ENCODE results near the gene GLRA2. TPM values are rescaled to one million over a fixed set of nuclear protein-coding genes. Genes with fewer than 3 reads are reported as not detected.

GLRA2 gene
- total and polyA plus RNA-seq, 2 of the 13 experiments (the other 11 are each of a cell fraction or from before 2014, with no cell fraction given), result not detected

DNA sequence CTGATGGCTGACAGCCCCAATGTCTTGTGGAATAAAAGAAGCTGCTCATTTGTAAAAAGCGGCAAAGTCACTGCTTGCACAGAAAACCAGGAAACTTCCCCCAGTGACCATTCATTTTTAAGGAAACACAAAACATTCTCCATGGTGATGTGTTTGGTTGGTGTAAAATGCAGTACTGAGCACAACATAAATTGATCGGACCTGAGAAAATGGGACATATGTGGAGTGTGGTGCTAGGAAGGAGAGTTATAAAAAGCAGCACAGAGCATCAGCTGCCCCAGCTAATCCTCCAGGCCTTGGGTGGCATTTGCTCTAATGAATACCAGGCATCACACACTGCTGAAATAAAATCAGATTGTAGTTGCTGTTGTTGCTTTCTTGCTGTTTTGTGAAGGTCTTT lies 55.2 kb downstream of the GLRA2 start:
- H3K4me3 ChIP-seq (replicated peaks in 1 of 3; ENCODE audit: insufficient read depth in 1 of 3, low read depth in 2 of 3, low read length in 3 of 3), result no peak overlapping the region
- no peak for DNase-seq (ENCODE audit: low spot score)

DNA sequence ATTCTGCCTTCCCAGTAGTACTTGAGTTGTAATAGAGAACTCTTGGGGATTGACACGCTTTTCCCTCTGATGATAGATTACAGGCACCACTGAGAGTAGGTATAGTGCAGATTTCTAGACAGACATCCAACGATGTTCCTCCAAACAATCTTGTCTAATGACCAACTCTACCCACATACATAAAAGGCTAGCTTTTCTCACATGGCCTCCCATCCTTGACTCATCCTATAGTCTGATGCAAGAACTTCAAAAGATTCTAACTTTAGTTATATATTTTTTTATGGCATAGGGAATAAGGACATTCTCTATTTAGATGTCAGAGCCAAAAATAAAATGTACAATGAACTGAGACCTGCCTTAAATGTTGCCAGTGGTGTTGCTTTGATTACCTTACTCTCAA lies 60.9 kb downstream of the GLRA2 start:
- H3K4me2 ChIP-seq (ENCODE audit: low read depth, low read length), result no peak overlapping the region
- H3K79me2 ChIP-seq (ENCODE audit: insufficient read depth, low read length), result no peaks in the 10 kb centered on the region
- H3K4me3 ChIP-seq (replicated peaks in 1 of 3; ENCODE audit: insufficient read depth in 1 of 3, low read depth in 2 of 3, low read length in 3 of 3), result no peak overlapping the region
- intact Hi-C loops (cut with micrococcal nuclease; ENCODE audit: unreplicated experiment) (no loop called here), in situ Hi-C loops (cut with HindIII; ENCODE audit: extremely low pct_ligation_motif_present, low pct_unique_long_range_greater_than_20kb) (no loop called here)
- H4K20me1 ChIP-seq (ENCODE audit: insufficient read depth, low read length), result no peaks in the 10 kb centered on the region
- FAIRE-seq (no peak), ATAC-seq (no peak), DNase-seq (ENCODE audit: low spot score) (no peak)
- ChIA-PET POLR2A (no interaction called here), CTCF (ENCODE audit: low intra/inter-chr PET ratio, low total read pairs) (no interaction called here)
- H3K27ac ChIP-seq (ENCODE audit: extremely low read length, insufficient read depth, low read length), result no peak overlapping the region
- H2AFZ ChIP-seq (ENCODE audit: low read length), result no peak overlapping the region
- 50% methylated on average over 2 of the region's 2 CpGs for WGBS (ENCODE audit: low lambda C conversion rate)
- no peaks in the 10 kb centered on the region for H3K9me3 ChIP-seq (ENCODE audit: low read length)
- no peaks in the 10 kb centered on the region for H3K27me3 ChIP-seq (ENCODE audit: control insufficient read depth in 1 of 2, insufficient read depth in 2 of 2, low read length in 2 of 2)
- no peak for TF ChIP-seq NPAS2 (CRISPR knock-in tag; IDR thresholded peaks at IDR 0.05; ENCODE audit: borderline replicate concordance)
- no peak for TF ChIP-seq IRX3 (CRISPR knock-in tag; IDR thresholded peaks at IDR 0.05; ENCODE audit: borderline replicate concordance, low read depth)
- TF ChIP-seq ZNF335 (CRISPR knock-in tag; IDR thresholded peaks at IDR 0.05), result no peak
- no peak for TF ChIP-seq NBN (conservative IDR thresholded peaks at IDR 0.05)
- no peak for TF ChIP-seq HNRNPLL (IDR thresholded peaks at IDR 0.05; ENCODE audit: low read depth, low read length, poor library complexity, severe bottlenecking)
- TF ChIP-seq ZFP90 (CRISPR knock-in tag; IDR thresholded peaks at IDR 0.05; ENCODE audit: borderline replicate concordance), result no peak
- TF ChIP-seq RARG (CRISPR knock-in tag; IDR thresholded peaks at IDR 0.05; ENCODE audit: low read depth), result no peak
- H3K4me1 ChIP-seq (ENCODE audit: insufficient read depth, low read length), result no peaks in the 10 kb centered on the region
- BruUV-seq (replicated peaks), result no TSS peak
- no peaks in the 10 kb centered on the region for H3K36me3 ChIP-seq (replicated peaks in 1 of 2; ENCODE audit: control insufficient read depth in 1 of 2, insufficient read depth in 2 of 2, low read length in 2 of 2)
- no peak overlapping the region for H3K9ac ChIP-seq (ENCODE audit: insufficient read depth, low read depth, low read length)

More for the DNA sequence above, 55.2 kb downstream of the GLRA2 start:
- Histone ChIP-seq H3K9ac (ENCODE audit: insufficient read depth, low read depth, low read length) (no peak overlapping the region), H3K4me2 (ENCODE audit: low read depth, low read length) (no peak overlapping the region), H2AFZ (ENCODE audit: low read length) (no peak overlapping the region), H3K36me3 (replicated peaks in 1 of 2; ENCODE audit: control insufficient read depth in 1 of 2, insufficient read depth in 2 of 2, low read length in 2 of 2) (no peaks in the 10 kb centered on the region), H3K4me1 (ENCODE audit: insufficient read depth, low read length) (no peaks in the 10 kb centered on the region), H4K20me1 (ENCODE audit: insufficient read depth, low read length) (no peaks in the 10 kb centered on the region), H3K79me2 (ENCODE audit: insufficient read depth, low read length) (no peaks in the 10 kb centered on the region), H3K27ac (ENCODE audit: extremely low read length, insufficient read depth, low read length) (no peak overlapping the region), H3K27me3 (ENCODE audit: control insufficient read depth in 1 of 2, insufficient read depth in 2 of 2, low read length in 2 of 2) (no peaks in the 10 kb centered on the region), H3K9me3 (ENCODE audit: low read length) (no peaks in the 10 kb centered on the region)
- intact Hi-C loops (cut with micrococcal nuclease; ENCODE audit: unreplicated experiment) (no loop called here), in situ Hi-C loops (cut with HindIII; ENCODE audit: extremely low pct_ligation_motif_present, low pct_unique_long_range_greater_than_20kb) (no loop called here)
- no TSS peak for BruUV-seq (replicated peaks)
- ChIA-PET CTCF (ENCODE audit: low intra/inter-chr PET ratio, low total read pairs) (no interaction called here), POLR2A (no interaction called here)
- TF ChIP-seq ZNF260 (CRISPR knock-in tag; IDR thresholded peaks at IDR 0.05; ENCODE audit: borderline replicate concordance, low read depth), result no peak
- TF ChIP-seq, protein P1, sequence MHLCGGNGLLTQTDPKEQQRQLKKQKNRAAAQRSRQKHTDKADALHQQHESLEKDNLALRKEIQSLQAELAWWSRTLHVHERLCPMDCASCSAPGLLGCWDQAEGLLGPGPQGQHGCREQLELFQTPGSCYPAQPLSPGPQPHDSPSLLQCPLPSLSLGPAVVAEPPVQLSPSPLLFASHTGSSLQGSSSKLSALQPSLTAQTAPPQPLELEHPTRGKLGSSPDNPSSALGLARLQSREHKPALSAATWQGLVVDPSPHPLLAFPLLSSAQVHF (CRISPR knock-in tag; IDR thresholded peaks at IDR 0.05), result no peak
- TF ChIP-seq, protein P2, sequence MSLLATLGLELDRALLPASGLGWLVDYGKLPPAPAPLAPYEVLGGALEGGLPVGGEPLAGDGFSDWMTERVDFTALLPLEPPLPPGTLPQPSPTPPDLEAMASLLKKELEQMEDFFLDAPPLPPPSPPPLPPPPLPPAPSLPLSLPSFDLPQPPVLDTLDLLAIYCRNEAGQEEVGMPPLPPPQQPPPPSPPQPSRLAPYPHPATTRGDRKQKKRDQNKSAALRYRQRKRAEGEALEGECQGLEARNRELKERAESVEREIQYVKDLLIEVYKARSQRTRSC (CRISPR knock-in tag; IDR thresholded peaks at IDR 0.05; ENCODE audit: low read depth), result no peak
- no peak for TF ChIP-seq ZNF124 (CRISPR knock-in tag; IDR thresholded peaks at IDR 0.05)
- ATAC-seq (no peak), FAIRE-seq (no peak)
- 24% methylated on average over 2 of the region's 2 CpGs for WGBS (ENCODE audit: low lambda C conversion rate)
